NCI-H82 (cell line): ENCODE measurements around the gene THAP4.
A peak's percentile ranks its signal among the peaks of the same experiment; 100 is the strongest.

Experiments
- DNase-seq: peaks from one replicate; lab custom pipeline; 2025; lab: John Stamatoyannopoulos, UW

The THAP4 gene

GRCh38 chr2:241547781-241548450, 89.0 kb downstream of the THAP4 start:
- no peak for DNase-seq

GRCh38 chr2:241546771-241547498, 90.0 kb downstream of the THAP4 start:
- DNase-seq, result peak; percentile 55

- DNase-seq, result no peak
These were observed 91.2 kb downstream of the THAP4 start for GRCh38 chr2:241545523-241546473.

- DNase-seq, result no peak
These were observed 91.9 kb downstream of the THAP4 start for GRCh38 chr2:241545106-241545505.

GRCh38 chr2:241542278-241542605, 94.7 kb downstream of the THAP4 start:
- no peak for DNase-seq

- no peak for DNase-seq
These were observed 95.2 kb downstream of the THAP4 start for GRCh38 chr2:241541564-241542277.

- peak; percentile 83 for DNase-seq
These were observed 96.0 kb downstream of the THAP4 start for GRCh38 chr2:241540771-241541561.

- DNase-seq, result no peak
These were observed 96.6 kb downstream of the THAP4 start for GRCh38 chr2:241540401-241540770.

- no peak for DNase-seq
These were observed 97.2 kb downstream of the THAP4 start for GRCh38 chr2:241539616-241540374.

GRCh38 chr2:241538838-241539615, 97.9 kb downstream of the THAP4 start:
- no peak for DNase-seq

GRCh38 chr2:241535871-241536655, 100.9 kb downstream of the THAP4 start:
- no peak for DNase-seq

- DNase-seq, result no peak
These were observed 102.1 kb downstream of the THAP4 start for GRCh38 chr2:241534701-241535375.
